Heart left ventricle (tissue), 13 donors: ENCODE measurements around the gene CCT3.

Source experiments
- CTCF ChIP-seq, 12 donors: fragments of 200-600 bp; sonication (generic) in 4 of 12; IDR thresholded peaks; one replicate each; pipeline versions ENCODE4 v1.5.0 to v1.8.0; 2018 to 2022; ENCODE audit warnings: antibody characterized with exemption in 12 of 12, mild to moderate bottlenecking in 5 of 12
- POLR2A ChIP-seq, 2 donors: fragments of 450-650 bp; IDR thresholded peaks; one replicate each; pipeline ENCODE4 v1.6.1; 2017; ENCODE audit warnings: antibody characterized with exemption in 2 of 2, mild to moderate bottlenecking in 2 of 2, moderate library complexity in 2 of 2
- donor health status: ischemic (EF 13 %, LVEDD 7.1; RV severe dilation, severe dysfunction).
- donor health status: DM: no; HTN: yes; CAD: no.
- donor health status: DM: no; HTN: no; CAD: no.
- donor health status: ischemic (EF 25% LVEDD 6.9; RV normal size, moderate dysfunction).
- donor health status: ischemic (EF 25% LVEDD 5.7; RV mildly dilated, moderate dysfunction).
- donor health status: ischemic (EF 35%, LVEDD 5.7; RV mildly dilated, moderate dysfunction).
- donor health status: nonischemic (EF 11% LVEDD 7.7; RV severe dilation, severe dysfunction).
- donor health status: DM: yes; HTN: yes; CAD: no.
- donor health status: PGD.
- donor health status: ischemic (EF 29% LVEDD 5.4; RV normal size, mild dysfunction).
- donor health status: nonischemic (EF 23%, LVEDD 6.1; RV moderate dilation, normal function).

DNA sequence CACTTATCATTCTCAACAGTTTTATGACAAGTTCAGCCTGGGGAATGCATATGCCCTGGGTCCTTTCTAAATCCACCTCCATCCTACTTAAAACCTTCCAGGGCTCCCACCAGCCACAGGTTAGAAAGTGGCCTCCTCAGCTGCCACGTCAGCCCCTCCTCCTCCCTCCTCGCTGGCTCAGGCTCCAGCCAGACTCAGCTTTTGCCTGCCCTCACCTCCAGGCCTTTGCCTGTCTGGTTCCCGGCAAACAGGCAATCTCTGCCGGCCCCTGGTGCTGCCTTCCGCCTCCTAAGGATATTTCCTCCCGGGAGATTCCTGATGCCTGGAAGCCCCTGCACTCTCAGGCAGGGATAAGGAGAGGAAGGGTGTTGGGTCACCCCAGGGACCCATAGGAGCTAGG lies 40.5 kb upstream of the CCT3 start:
- no peak for TF ChIP-seq CTCF (IDR thresholded peaks at IDR 0.05)
- no peak for TF ChIP-seq POLR2A (IDR thresholded peaks at IDR 0.05)
